Effector memory CD8-positive, alpha-beta T cell (primary cell): ENCODE data around the gene SH3RF3.
"Not testable (repeated sequence)": the region's sequence is repeated elsewhere in the genome, so short reads cannot be mapped to it uniquely, and the experiment has no call there.

Source experiments
- ATAC-seq: fragments of 150-1000 bp; cut with Tn5 transposase; replicated peaks from 2 replicates; pipeline ENCODE4 v1.10.0; 2021; ENCODE audit warnings: mild to moderate bottlenecking, moderate library complexity
- DNase-seq, 3 experiments: peaks; one replicate each; pipeline ENCODE4 v3.0.0; 2021
- H3K27ac Mint-ChIP-seq, 2 donors: one replicate each; pipeline ENCODE4 v1.8.0; 2022; ENCODE audit warnings: mild to moderate bottlenecking in 2 of 2, mixed read lengths in 2 of 2, moderate library complexity in 2 of 2
- H3K27me3 Mint-ChIP-seq, 2 donors: one replicate each; pipeline ENCODE4 v1.8.0; 2022; ENCODE audit warnings: mixed read lengths in 2 of 2
- H3K36me3 Mint-ChIP-seq: one replicate; pipeline ENCODE4 v1.8.0; 2022; ENCODE audit warnings: mild to moderate bottlenecking, moderate library complexity, mixed read lengths; ENCODE audit not compliant: insufficient read depth
- H3K4me1 Mint-ChIP-seq, 2 donors: one replicate each; pipeline ENCODE4 v1.8.0; 2022; ENCODE audit warnings: low read depth in 2 of 2, mixed read lengths in 2 of 2
- H3K4me3 Mint-ChIP-seq, 2 donors: one replicate each; pipeline ENCODE4 v1.8.0; 2022; ENCODE audit warnings: mild to moderate bottlenecking in 2 of 2, mixed read lengths in 2 of 2, moderate library complexity in 2 of 2
- H3K9me3 Mint-ChIP-seq, 2 donors: one replicate each; pipeline ENCODE4 v1.8.0; 2022; ENCODE audit warnings: mixed read lengths in 2 of 2

SH3RF3 gene

DNA sequence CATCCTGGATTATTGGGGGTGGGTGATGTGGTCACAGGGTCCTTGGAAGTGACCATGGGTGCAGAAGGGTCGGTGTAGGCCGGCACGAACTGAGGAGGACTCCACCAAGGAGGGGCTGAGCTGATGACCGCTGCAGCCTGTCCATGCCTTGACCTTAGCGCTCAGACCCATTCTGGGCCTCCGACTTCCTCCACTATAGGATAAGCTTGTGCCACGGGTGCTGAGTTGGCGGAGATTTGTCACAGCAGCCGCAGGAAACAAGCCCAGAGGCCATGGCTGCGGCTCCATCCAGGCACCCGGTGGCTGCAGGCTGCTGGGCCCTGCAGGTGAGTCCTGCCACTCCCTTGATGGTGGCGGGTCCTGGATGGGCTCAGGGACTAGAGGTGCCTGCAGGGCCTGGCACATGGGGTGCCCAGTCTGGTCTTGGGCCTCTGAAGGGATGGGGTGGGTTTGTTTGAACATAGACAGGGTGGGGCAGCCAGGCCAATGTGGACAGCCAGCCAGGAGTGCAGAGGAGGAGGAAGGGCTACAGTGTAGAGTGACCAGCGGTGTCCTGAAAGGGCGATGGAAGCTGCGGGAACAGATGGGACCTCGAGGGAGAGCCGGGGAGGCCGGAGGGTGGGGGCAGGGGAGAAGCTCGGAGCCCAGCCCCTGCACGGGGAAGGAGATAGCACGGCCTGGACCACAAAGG, 400.0 kb downstream of the SH3RF3 start:
- Mint-ChIP-seq H3K4me3 (no peak overlapping the region), H3K9me3 (no peaks in the 10 kb centered on the region), H3K27me3 (peaks cover 19 to 75% of the 10 kb centered on the region in 2 donors), H3K27ac (no peak overlapping the region), H3K4me1 (no peaks in the 10 kb centered on the region), H3K36me3 (no peaks in the 10 kb centered on the region)
- no peak for DNase-seq
- ATAC-seq = no peak

- no peaks in the 10 kb centered on the region for H3K36me3 Mint-ChIP-seq
- DNase-seq (no peak), ATAC-seq (no peak)
- no peaks in the 10 kb centered on the region for H3K9me3 Mint-ChIP-seq
- H3K4me1 Mint-ChIP-seq = no peaks in the 10 kb centered on the region
- no peak overlapping the region for H3K27ac Mint-ChIP-seq
- peaks cover 19 to 81% of the 10 kb centered on the region in 2 donors for H3K27me3 Mint-ChIP-seq
- H3K4me3 Mint-ChIP-seq = no peak overlapping the region
These were observed 400.8 kb downstream of the SH3RF3 start for GRCh38 chr2:109529532-109530449.

DNA sequence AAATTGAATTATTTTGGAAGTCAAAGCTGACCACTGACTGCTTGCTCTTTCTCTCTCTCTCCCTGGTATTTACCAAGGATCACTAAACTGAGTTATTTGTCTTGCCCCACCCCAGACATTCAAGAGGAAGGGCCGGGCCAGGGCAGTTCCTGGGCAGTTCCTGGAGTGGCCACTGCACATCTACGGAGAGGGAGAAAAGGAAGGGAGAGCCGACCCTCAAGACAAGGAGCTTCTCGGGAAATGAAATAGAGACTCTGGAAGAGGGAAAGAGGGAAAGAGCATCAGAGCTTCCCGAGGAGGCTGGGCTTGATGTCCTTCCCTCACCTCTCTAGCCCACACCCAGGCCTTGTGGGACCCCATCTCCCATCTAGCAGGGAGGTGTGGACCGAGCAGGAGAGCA, 401.7 kb downstream of the SH3RF3 start:
- Mint-ChIP-seq H3K4me3 (no peak overlapping the region), H3K27me3 (peaks cover 19 to 90% of the 10 kb centered on the region in 2 donors), H3K9me3 (no peaks in the 10 kb centered on the region), H3K4me1 (no peaks in the 10 kb centered on the region), H3K36me3 (no peaks in the 10 kb centered on the region), H3K27ac (no peak overlapping the region)
- no peak for ATAC-seq
- DNase-seq = no peak

DNA sequence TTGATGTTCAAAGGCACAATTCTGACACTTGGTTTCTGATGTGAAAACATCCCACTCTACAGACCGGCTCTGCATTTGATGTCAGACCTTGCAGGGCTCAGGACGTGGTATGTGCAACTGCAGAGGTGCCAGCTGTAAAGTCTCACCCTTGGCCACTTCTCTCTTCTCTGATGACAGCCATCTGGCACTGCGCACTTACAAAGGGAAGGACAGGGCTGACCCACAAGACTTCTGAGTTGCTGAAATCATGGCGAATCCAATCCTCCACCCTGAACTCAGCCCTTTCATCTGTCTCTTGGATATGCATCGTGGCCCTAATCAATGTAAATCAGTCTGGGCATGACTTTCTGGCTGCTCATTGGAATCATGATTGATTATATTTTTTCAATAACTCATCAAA, 402.2 kb downstream of the SH3RF3 start:
- Mint-ChIP-seq H3K4me3 (no peak overlapping the region), H3K27ac (no peak overlapping the region)

GRCh38 chr2:109531896-109532727, 403.1 kb downstream of the SH3RF3 start:
- ATAC-seq = no peak
- DNase-seq = no peak
- Mint-ChIP-seq H3K36me3 (no peaks in the 10 kb centered on the region), H3K4me1 (no peaks in the 10 kb centered on the region), H3K4me3 (no peak overlapping the region), H3K27ac (no peak overlapping the region), H3K9me3 (no peaks in the 10 kb centered on the region), H3K27me3 (peaks cover 14 to 91% of the 10 kb centered on the region in 2 donors)

More for the DNA sequence above, 402.2 kb downstream of the SH3RF3 start:
- H3K4me1 Mint-ChIP-seq = no peaks in the 10 kb centered on the region
- H3K36me3 Mint-ChIP-seq = no peaks in the 10 kb centered on the region
- no peak for DNase-seq
- no peaks in the 10 kb centered on the region for H3K9me3 Mint-ChIP-seq
- ATAC-seq = no peak
- H3K27me3 Mint-ChIP-seq = peaks cover 19 to 95% of the 10 kb centered on the region in 2 donors

- no peaks in the 10 kb centered on the region for H3K36me3 Mint-ChIP-seq
- H3K9me3 Mint-ChIP-seq = no peaks in the 10 kb centered on the region
- no peaks in the 10 kb centered on the region for H3K4me1 Mint-ChIP-seq
- H3K27me3 Mint-ChIP-seq = peaks cover 8 to 87% of the 10 kb centered on the region in 2 donors
- no peak for DNase-seq
- ATAC-seq = no peak
- no peak overlapping the region for H3K27ac Mint-ChIP-seq
- no peak overlapping the region for H3K4me3 Mint-ChIP-seq
These were observed 403.7 kb downstream of the SH3RF3 start for GRCh38 chr2:109532728-109533076.

- ATAC-seq (no peak), DNase-seq (no peak)
- Mint-ChIP-seq H3K4me3 (no peak overlapping the region), H3K27me3 (peaks cover 6 to 75% of the 10 kb centered on the region in 2 donors), H3K36me3 (no peaks in the 10 kb centered on the region), H3K4me1 (no peaks in the 10 kb centered on the region), H3K9me3 (no peaks in the 10 kb centered on the region), H3K27ac (no peak overlapping the region)
These were observed 404.8 kb downstream of the SH3RF3 start for GRCh38 chr2:109533823-109534222.

DNA sequence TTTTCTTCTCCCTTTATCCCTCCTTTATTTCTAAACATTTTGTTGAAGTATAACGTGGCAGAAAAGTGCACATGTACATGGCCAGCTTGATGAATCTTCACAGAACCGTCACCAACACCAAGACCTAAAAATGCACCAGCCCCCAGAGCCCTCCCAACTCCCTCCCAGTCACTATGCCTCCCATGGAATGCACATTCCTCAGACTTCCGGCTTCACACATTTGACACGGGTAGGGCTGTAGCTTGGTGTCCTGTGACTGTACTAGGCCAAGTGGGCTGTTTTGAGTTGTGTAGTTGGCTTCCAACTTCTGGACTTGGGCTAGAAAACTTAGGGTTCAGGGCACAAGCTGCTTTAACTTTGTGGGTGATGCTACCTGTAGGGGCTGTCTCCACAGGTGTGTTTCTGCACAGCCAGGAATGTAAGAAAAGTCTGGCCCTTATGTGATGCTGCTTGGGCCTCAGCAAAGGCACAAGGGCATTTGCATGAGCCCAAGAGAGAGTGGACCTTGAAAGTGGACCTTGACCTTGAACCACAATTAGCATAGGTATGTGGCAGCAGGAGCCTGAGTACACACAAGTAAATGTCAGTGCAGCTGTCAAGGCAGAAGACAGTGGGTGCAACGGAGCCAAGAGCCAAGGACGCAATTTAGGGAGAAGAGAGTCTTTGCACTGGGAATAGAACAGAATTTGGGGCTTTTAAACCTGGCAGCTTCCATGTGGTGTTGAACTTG, 406.4 kb downstream of the SH3RF3 start:
- Mint-ChIP-seq H3K36me3 (no peaks in the 10 kb centered on the region), H3K27ac (no peak overlapping the region), H3K27me3 (peaks cover 0 to 67% of the 10 kb centered on the region in 2 donors), H3K4me3 (no peak overlapping the region), H3K4me1 (no peaks in the 10 kb centered on the region), H3K9me3 (no peaks in the 10 kb centered on the region)
- DNase-seq (no peak), ATAC-seq (no peak)

- H3K4me3 Mint-ChIP-seq, H3K27ac Mint-ChIP-seq, H3K9me3 Mint-ChIP-seq, ATAC-seq, H3K36me3 Mint-ChIP-seq, H3K4me1 Mint-ChIP-seq, DNase-seq: not testable (repeated sequence)
- H3K27me3 Mint-ChIP-seq = peaks cover 4 to 67% of the 10 kb centered on the region in 2 donors
These were observed 407.6 kb downstream of the SH3RF3 start for GRCh38 chr2:109536556-109536955.

- H3K9me3 Mint-ChIP-seq = no peaks in the 10 kb centered on the region
- no peak overlapping the region for H3K27ac Mint-ChIP-seq
- ATAC-seq (no peak), DNase-seq (no peak)
- H3K4me1 Mint-ChIP-seq = no peaks in the 10 kb centered on the region
- no peaks in the 10 kb centered on the region for H3K36me3 Mint-ChIP-seq
- H3K27me3 Mint-ChIP-seq = peaks cover 7 to 62% of the 10 kb centered on the region in 2 donors
- no peak overlapping the region for H3K4me3 Mint-ChIP-seq
These were observed 408.7 kb downstream of the SH3RF3 start for GRCh38 chr2:109537565-109538222.

DNA sequence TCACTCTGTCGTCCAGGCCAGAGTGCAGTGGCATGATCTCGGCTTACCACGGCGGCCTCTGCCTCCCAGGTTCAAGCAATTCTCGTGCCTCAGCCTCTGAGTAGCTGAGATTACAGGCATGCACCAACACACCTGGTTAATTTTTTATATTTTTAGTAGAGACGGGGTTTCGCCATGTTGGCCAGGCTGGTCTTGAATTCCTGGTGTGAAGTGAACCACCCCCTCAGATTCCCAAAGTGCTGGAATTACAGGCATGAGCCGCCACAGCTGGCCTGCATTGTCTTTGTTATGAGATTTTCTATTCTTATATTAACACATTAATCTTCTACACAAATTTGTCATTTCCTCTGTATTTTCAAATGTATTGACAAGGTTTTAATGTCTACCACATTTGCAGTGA, 409.5 kb downstream of the SH3RF3 start:
- DNase-seq (no peak), ATAC-seq (no peak)
- H3K27ac Mint-ChIP-seq = no peak overlapping the region
- H3K9me3 Mint-ChIP-seq = no peaks in the 10 kb centered on the region
- H3K27me3 Mint-ChIP-seq = peaks cover 7 to 57% of the 10 kb centered on the region in 2 donors
- no peak overlapping the region for H3K4me3 Mint-ChIP-seq
- H3K36me3 Mint-ChIP-seq = no peaks in the 10 kb centered on the region
- no peaks in the 10 kb centered on the region for H3K4me1 Mint-ChIP-seq

DNA sequence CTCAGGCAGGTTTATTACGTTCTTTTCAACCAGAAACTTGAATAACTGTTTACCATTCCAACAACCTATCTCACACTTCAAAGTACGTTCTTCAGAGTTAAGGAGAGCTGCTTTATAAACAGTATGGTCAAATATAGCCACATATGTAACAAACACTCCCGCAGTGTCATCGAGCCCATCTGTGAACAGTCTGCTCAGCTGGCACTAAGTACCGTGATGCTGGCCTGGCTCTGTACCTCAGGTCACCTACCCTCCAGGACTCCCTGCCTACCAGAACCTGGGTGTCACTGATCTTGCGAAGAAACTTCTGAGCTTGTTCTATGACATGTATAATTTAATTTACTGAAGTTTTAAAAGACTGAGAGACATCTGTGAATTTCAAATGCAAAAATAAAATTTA, 413.4 kb downstream of the SH3RF3 start:
- DNase-seq = no peak
- no peak overlapping the region for H3K27ac Mint-ChIP-seq
- H3K4me1 Mint-ChIP-seq = no peaks in the 10 kb centered on the region
- H3K27me3 Mint-ChIP-seq = peaks cover 19 to 25% of the 10 kb centered on the region in 2 donors
- H3K4me3 Mint-ChIP-seq = no peak overlapping the region
- ATAC-seq = no peak
- no peaks in the 10 kb centered on the region for H3K9me3 Mint-ChIP-seq
- H3K36me3 Mint-ChIP-seq = no peaks in the 10 kb centered on the region
